ENCODE data around the gene KISS1R. TPM values are rescaled to one million over a fixed set of nuclear protein-coding genes. Genes with fewer than 3 reads are reported as not detected.

Gene KISS1R
- total and polyA plus RNA-seq, 4 donors = not detected

DNA sequence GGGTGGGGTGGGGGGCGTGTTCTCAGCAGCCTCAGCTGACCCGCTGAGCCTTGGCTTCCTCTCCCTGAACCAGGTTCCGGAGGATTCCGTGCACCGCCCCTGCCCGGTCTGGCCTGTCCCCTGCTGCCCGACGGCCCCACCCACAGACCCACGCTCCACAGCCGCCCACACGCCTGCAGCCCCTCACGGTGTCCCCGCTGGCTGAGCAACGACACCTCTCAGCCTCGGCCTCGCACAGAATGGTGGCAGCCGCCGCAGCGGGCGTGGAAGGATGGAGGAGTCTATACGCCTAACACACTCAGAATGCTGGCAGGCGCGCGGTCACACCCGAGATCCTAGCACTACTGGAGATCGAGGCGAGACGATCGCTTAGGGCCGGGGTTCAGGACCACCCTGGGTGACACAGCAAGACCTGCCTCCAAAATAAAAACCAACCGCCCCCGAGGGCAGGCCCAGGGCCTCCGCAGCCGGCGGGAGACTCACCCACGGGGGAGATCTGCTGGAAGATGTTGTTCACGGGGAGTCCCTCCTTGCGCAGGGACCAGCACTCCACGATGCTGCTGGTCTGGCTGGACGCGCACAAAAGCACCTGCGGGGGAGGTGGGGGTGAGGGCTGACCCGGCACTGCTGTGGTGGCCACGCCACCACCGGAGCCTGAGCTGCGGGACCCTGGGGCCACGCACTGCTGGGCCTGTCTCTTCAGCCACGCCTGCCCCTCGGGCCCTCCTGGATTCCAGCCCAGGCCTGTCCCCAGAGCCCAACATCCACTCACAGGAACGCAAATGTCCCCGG, 32.5 kb upstream of the KISS1R start (continued):
- TF ChIP-seq, protein P1, sequence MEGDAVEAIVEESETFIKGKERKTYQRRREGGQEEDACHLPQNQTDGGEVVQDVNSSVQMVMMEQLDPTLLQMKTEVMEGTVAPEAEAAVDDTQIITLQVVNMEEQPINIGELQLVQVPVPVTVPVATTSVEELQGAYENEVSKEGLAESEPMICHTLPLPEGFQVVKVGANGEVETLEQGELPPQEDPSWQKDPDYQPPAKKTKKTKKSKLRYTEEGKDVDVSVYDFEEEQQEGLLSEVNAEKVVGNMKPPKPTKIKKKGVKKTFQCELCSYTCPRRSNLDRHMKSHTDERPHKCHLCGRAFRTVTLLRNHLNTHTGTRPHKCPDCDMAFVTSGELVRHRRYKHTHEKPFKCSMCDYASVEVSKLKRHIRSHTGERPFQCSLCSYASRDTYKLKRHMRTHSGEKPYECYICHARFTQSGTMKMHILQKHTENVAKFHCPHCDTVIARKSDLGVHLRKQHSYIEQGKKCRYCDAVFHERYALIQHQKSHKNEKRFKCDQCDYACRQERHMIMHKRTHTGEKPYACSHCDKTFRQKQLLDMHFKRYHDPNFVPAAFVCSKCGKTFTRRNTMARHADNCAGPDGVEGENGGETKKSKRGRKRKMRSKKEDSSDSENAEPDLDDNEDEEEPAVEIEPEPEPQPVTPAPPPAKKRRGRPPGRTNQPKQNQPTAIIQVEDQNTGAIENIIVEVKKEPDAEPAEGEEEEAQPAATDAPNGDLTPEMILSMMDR (IDR thresholded peaks at IDR 0.05; ENCODE audit: low read depth, low read length, missing input control) = no peak
- no peak for TF ChIP-seq FOXA1 (IDR thresholded peaks at IDR 0.05)
- TF ChIP-seq, protein P2, sequence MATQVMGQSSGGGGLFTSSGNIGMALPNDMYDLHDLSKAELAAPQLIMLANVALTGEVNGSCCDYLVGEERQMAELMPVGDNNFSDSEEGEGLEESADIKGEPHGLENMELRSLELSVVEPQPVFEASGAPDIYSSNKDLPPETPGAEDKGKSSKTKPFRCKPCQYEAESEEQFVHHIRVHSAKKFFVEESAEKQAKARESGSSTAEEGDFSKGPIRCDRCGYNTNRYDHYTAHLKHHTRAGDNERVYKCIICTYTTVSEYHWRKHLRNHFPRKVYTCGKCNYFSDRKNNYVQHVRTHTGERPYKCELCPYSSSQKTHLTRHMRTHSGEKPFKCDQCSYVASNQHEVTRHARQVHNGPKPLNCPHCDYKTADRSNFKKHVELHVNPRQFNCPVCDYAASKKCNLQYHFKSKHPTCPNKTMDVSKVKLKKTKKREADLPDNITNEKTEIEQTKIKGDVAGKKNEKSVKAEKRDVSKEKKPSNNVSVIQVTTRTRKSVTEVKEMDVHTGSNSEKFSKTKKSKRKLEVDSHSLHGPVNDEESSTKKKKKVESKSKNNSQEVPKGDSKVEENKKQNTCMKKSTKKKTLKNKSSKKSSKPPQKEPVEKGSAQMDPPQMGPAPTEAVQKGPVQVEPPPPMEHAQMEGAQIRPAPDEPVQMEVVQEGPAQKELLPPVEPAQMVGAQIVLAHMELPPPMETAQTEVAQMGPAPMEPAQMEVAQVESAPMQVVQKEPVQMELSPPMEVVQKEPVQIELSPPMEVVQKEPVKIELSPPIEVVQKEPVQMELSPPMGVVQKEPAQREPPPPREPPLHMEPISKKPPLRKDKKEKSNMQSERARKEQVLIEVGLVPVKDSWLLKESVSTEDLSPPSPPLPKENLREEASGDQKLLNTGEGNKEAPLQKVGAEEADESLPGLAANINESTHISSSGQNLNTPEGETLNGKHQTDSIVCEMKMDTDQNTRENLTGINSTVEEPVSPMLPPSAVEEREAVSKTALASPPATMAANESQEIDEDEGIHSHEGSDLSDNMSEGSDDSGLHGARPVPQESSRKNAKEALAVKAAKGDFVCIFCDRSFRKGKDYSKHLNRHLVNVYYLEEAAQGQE (IDR thresholded peaks at IDR 0.05) = no peak
- TF ChIP-seq RXRA (IDR thresholded peaks at IDR 0.05) = no peak

DNA sequence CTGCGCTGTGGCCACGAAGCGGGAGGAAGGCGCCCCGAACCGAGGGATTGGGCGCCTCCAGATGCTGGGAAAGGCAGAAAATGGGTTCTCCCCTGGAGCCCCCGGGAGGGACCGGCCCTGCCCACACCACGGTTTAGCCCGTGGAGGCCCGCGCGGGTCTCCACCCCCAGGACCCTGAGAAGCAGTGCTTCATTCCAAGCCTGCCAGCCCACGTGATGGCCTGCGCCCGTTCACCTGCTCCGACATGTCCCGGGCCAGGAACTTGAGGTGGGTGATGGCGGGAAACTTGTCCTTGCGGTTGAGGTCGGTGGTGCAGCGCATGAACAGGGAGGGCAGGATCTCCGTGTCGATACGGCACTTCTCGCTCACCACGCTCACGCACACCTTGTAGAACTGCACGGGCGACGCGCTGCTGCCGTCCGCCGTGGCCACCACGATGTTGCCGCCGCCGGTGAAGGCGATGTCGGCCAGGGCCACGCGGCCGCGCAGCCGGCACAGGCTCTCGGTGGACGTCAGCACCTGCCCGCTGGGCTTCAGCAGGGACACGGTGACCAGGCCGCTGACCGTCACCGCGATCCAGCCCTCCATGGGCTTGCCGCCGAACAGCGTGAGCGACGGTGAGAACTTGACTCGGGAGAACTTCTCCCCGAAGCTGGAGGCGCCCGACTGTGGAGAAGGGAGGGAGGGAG, 31.5 kb upstream of the KISS1R start:
- Histone ChIP-seq H3K36me3 (ENCODE audit: control insufficient read depth in 4 of 4, insufficient read depth in 3 of 4, low read depth in 1 of 4, low read length in 3 of 4) (peaks cover 0 to 72% (median 22%) of the 10 kb centered on the region in 4 donors), H3K27ac (ENCODE audit: low read depth in 1 of 2, low read length in 2 of 2) (no peak overlapping the region), H3K9ac (ENCODE audit: low read depth in 1 of 2, low read length in 2 of 2) (no peak overlapping the region), H3K4me3 (ENCODE audit: low read depth in 1 of 3, low read length in 3 of 3) (no peak overlapping the region), H3K4me1 (ENCODE audit: control insufficient read depth in 4 of 4, insufficient read depth in 4 of 4, low read length in 3 of 4) (no peaks in the 10 kb centered on the region), H3K9me3 (ENCODE audit: control insufficient read depth in 4 of 4, low read length in 3 of 4) (no peaks in the 10 kb centered on the region), H3K27me3 (ENCODE audit: control insufficient read depth in 4 of 4, insufficient read depth in 4 of 4, low read length in 3 of 4) (no peaks in the 10 kb centered on the region)
- DNase-seq (ENCODE audit: low spot score) = no peak
- WGBS = 97% methylated on average over 64 of the region's 64 CpGs
- TF ChIP-seq, protein P3, sequence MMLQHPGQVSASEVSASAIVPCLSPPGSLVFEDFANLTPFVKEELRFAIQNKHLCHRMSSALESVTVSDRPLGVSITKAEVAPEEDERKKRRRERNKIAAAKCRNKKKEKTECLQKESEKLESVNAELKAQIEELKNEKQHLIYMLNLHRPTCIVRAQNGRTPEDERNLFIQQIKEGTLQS (IDR thresholded peaks at IDR 0.05) = no peak
- TF ChIP-seq, protein P4, sequence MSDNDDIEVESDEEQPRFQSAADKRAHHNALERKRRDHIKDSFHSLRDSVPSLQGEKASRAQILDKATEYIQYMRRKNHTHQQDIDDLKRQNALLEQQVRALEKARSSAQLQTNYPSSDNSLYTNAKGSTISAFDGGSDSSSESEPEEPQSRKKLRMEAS (IDR thresholded peaks at IDR 0.05) = no peak
- TF ChIP-seq HNF4G (IDR thresholded peaks at IDR 0.05) (no peak), YY1 (IDR thresholded peaks at IDR 0.05) (no peak), RAD21 (IDR thresholded peaks at IDR 0.05) (no peak), SP1 (IDR thresholded peaks at IDR 0.05) (no peak), NR2F2 (IDR thresholded peaks at IDR 0.05) (no peak), JUND (IDR thresholded peaks at IDR 0.05) (no peak), FOXA1 (IDR thresholded peaks at IDR 0.05) (no peak), TAF1 (conservative IDR thresholded peaks at IDR 0.05) (no peak), FOXA2 (IDR thresholded peaks at IDR 0.05) (no peak), GABPA (IDR thresholded peaks at IDR 0.05 in 1 of 2, conservative IDR thresholded peaks at IDR 0.05 in 1 of 2) (no peak), HNF4A (conservative IDR thresholded peaks at IDR 0.05) (no peak), EGR1 (IDR thresholded peaks at IDR 0.05; ENCODE audit: low read depth in 2 of 2) (no peak), RXRA (IDR thresholded peaks at IDR 0.05) (no peak)
- TF ChIP-seq, protein P2 (IDR thresholded peaks at IDR 0.05) = no peak
- TF ChIP-seq, protein P1 (IDR thresholded peaks at IDR 0.05; ENCODE audit: low read depth, low read length, missing input control) = no peak
- TF ChIP-seq, protein P5, sequence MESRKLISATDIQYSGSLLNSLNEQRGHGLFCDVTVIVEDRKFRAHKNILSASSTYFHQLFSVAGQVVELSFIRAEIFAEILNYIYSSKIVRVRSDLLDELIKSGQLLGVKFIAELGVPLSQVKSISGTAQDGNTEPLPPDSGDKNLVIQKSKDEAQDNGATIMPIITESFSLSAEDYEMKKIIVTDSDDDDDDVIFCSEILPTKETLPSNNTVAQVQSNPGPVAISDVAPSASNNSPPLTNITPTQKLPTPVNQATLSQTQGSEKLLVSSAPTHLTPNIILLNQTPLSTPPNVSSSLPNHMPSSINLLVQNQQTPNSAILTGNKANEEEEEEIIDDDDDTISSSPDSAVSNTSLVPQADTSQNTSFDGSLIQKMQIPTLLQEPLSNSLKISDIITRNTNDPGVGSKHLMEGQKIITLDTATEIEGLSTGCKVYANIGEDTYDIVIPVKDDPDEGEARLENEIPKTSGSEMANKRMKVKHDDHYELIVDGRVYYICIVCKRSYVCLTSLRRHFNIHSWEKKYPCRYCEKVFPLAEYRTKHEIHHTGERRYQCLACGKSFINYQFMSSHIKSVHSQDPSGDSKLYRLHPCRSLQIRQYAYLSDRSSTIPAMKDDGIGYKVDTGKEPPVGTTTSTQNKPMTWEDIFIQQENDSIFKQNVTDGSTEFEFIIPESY (IDR thresholded peaks at IDR 0.05) = no peak

Data from liver (tissue), 9 donors.